Fibroblast of skin of right quadriceps (primary cell): ENCODE measurements around the gene EMB.
A peak's percentile ranks its signal among the peaks of the same experiment; 100 is the strongest.
"Not testable (repeated sequence)": the region's sequence is repeated elsewhere in the genome, so short reads cannot be mapped to it uniquely, and the experiment has no call there.

Source experiments
- DNase-seq: peaks from one replicate; pipeline ENCODE4 v3.0.0-alpha.2; 2013

Gene EMB, protein sequence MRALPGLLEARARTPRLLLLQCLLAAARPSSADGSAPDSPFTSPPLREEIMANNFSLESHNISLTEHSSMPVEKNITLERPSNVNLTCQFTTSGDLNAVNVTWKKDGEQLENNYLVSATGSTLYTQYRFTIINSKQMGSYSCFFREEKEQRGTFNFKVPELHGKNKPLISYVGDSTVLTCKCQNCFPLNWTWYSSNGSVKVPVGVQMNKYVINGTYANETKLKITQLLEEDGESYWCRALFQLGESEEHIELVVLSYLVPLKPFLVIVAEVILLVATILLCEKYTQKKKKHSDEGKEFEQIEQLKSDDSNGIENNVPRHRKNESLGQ

DNA sequence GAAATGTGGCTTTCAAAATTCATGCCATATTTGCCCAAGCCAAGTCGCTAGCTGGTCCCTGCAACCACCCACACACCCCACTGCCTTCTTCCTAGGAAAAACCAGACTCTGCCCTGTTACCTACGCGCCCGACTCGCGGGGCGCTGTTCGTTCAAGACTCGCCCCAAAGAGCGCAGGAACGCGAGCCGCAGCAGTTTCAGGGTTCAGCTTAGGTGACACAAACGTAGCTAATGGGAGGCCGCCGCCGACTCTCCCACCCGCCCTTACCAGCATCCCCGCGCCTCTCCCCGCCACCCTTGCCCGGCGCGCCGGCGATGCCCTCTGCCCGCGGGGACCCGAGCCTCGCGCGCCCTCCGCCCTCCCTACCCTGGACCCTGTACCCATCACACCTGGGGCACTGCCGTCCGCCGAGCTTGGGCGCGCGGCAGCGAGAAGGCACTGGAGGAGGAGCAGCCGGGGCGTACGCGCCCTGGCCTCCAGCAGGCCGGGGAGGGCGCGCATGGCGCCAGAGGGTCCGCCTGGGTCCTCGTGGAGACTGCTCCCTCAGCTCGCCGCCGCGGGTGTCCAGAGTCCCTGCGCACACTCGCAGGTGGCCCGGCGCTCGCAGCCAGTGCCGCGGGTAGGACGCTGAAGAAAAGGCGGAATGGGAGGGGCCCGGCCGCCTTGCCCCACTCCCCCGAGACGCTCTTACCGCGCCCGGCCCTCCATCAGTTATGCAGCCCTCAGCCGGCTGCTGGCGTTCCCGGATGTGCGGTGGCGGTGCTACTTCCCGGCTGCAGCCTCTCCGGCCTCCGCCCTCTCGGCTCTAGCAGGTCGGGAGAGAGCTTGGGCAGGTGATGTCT lies at the start of gene EMB:
Gene EMB (minus strand): TSS at position 638 of the 842 bp plus-strand sequence. CDS start 137 bp downstream, at position 501.
- peak; percentile 34 for DNase-seq

DNA sequence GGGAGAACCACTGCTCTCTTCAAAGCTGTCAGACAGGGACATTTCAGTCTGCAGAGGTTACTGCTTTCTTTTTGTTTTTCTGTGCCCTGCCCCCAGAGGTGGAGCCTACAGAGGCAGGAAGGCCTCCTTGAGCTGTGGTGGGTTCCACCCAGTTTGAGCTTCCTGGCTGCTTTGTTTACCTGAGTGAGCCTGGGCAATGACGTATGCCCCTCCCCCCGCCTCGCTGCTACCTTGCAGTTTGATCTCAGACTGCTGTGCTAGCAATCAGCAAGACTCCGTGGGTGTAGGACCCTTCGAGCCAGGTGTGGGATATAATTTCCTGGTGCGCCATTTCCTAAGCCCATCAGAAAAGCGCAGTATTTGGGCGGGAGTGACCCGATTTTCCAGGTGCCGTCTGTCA lies 48.4 kb upstream of the EMB start:
- not testable (repeated sequence) for DNase-seq

DNA sequence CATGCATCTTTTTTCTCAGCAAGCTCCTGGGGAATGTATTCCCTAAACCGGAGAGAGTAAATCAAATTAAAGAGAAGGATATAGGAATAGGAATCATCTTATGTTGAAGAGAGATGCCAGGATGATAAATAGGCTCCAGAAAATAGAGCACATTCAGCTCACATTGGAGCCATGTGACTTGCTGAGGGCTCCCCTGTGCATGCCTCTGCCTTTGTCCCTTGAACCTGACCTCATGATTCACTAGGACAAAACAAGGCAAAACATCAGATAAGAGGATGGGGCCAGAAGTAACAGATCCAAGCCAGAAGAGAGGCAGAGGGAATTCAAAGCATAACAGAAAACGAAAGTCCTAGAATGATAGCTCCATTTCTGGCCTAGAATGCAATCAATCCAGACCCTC lies 37.7 kb upstream of the EMB start:
- not testable (repeated sequence) for DNase-seq

DNA sequence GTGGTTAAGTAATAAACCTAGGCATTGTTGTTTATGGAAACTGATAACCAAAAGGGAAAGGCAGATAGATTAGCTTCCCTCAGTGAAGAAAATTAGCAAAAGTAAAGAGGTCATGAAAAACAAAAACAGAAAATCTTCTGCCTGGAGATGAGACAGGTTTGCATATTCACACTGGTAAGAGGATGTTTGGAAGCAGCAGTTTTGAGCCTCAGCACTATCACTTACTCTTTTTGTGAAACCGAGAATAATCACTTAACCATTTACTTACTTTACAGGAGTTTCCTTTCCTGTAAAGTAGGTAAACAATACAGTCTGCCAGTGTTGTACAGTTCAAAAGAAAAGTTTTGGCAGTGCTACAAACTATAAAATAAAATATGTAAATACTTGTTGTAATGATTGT lies 35.5 kb upstream of the EMB start:
- DNase-seq = no peak

DNA sequence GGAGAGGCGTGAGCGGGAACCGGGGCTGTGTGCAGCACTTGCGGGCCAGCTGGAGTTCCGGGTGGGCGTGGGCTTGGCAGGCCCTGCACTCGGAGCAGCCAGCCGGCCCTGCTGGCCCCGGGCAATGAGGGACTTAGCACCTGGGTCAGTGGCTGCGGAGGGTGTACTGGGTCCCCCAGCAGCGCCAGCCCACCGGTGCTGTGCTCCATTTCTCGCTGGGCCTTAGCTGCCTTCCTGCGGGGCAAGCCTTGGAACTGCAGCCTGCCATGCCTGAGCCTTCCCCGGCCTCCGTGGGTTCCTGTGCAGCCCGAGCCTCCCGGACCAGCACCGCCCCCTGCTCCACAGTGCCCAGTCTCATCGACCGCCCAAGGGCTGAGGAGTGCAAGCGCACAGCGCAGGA lies 23.9 kb upstream of the EMB start:
- not testable (repeated sequence) for DNase-seq

DNA sequence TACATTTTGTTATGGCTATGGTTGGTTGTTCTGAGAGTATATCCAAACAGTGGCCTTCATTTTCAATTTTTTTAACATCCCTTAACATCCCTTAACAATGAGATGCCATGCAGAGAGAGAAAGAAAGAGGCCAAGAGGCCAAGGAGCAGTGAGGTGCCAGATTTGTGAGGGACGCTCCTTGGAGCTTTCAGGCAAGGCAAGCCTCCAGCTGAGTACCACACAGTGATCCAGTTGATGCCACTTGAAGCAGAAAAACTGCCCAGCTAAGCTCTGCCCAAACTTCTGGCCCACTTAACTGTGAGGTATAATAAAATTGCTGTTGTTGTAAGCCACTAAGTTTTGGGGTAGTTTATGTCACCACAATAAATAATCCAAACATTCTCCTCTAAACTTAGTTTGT lies 22.6 kb upstream of the EMB start:
- DNase-seq = no peak

DNA sequence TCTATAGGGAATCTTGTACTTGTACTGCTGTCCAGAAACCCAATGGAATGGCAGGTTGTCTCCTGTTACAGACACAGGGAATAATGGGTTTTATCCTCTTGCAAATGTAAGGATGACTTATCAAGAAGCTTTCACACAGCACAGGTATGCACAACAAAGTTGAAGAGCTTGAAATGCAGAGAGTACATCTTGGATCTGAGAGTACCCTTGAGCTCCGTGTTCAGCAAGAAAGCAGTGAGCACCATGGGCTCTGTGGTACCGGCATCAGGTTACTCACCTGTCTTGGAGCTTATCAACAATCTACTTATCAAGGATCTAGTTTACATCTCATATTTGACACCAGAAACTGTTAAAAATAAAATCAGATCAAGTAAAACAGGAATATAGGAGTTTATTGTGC lies 22.0 kb upstream of the EMB start:
- DNase-seq = no peak

DNA sequence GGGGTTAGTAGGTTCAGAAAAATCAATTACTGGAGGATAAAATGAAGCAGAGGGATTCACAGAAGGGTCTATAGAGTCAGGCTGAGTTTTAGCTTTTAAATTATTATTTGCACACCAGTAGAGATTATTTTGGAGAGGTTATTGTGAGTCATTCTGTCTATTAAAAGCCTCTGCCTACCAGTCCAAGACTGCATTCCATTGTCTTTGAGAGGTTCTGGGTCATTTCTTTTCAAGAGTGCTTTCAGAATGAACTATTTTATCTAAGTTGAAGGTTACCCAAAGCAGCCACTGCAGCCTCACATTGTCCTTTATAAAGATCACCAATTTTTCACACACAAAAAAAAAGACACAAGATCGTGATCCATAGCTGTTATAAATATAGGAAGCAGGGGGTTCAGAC lies 21.5 kb upstream of the EMB start:
- DNase-seq = not testable (repeated sequence)

DNA sequence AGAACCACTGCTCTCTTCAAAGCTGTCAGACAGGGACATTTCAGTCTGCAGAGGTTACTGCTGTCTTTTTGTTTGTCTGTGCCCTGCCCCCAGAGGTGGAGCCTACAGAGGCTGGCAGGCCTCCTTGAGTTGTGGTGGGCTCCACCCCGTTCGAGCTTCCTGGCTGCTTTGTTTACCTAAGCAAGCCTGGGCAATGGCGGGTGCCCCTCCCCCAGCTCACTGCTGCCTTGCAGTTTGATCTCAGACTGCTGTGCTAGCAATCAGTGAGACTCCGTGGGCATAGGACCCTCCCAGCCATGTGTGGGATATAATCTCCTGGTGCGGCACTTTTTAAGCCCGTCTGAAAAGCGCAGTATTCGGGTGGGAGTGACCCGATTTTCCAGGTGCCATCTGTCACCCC lies 17.3 kb upstream of the EMB start:
- not testable (repeated sequence) for DNase-seq

DNA sequence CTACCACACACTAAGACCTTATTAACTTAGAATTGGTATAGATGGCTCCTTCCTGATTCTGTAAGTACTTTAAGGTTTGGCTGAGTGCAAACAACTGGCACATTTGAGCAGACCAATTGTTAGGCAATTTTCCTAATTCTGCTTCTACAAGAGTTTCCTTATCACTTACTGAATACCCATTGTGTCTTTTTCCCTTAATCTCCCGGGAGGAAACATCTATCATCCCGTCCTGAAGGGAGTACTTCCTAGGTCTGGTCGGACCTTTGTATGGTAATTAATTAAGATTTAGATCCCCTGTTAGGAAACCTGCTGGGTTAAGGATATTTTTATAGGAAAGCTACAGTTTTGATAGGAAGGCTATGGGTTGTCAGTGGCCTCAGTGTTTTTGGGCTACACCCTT lies 8.2 kb upstream of the EMB start:
- DNase-seq = not testable (repeated sequence)

DNA sequence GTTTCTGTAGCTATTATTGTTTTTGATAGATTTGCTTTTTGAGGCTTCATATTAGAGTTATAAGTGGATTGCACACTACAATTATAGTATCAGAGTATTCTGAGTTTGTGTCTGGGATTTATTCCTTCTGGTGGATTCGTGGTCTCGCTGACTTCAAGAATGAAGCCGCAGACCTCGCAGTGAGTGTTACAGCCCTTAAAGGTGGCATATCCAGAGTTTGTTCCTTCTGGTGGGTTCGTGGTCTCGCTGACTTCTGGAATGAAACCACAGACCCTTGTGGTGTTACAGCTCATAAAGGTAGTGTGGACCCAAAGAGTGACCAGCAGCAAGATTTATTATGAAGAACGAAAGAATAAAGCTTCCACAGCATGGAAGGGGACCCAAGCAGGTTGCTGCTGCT lies 6.9 kb upstream of the EMB start:
- DNase-seq = no peak

DNA sequence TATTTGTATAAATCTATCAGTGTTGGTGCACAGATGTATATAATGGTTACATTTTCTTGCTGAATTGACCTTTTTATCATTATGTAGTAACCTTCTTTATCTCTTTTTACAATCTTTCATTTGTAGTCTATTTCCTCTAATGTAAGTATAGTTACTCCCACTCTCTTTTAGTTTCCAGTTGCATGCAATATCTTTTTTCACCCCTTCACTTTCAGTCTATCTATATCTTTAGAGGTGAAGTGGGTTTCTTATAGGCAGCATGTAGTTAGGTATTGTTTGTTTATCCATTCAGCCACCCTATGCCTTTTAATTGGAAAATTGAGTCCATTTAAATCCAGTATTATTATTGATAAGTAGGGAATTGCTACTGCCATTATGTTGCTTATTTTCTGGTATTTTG lies 6.1 kb upstream of the EMB start:
- DNase-seq = no peak

DNA sequence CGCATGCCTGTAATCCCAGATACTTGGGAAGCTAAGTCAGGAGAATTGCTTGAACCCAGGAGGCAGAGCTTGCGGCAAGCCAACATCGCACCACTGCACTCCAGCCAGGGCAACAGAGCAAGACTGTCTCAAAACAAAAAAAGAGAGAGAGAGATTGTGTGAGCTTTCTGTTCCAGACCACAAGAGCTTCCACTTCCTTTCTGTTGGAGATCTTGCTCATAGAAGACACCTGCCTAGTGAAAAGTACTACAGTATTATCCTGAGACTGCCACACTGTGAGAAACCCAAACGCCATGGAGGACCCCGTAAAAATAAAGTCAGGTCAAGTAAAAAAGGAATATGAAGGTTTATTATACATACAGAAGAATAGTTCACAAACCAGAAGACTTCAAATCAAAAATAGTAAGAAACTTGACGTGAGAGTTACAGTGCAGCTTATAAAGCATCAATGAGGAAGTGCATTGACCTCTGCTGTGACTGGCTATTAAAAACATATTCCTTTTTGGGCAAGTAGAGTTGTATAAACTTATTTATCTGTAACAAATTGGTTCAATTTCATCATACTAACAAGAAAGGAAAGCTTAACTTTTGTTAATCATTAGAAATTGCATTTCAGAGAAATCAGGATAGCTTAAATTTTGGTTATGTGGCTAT lies 4.3 kb upstream of the EMB start:
- no peak for DNase-seq

DNA sequence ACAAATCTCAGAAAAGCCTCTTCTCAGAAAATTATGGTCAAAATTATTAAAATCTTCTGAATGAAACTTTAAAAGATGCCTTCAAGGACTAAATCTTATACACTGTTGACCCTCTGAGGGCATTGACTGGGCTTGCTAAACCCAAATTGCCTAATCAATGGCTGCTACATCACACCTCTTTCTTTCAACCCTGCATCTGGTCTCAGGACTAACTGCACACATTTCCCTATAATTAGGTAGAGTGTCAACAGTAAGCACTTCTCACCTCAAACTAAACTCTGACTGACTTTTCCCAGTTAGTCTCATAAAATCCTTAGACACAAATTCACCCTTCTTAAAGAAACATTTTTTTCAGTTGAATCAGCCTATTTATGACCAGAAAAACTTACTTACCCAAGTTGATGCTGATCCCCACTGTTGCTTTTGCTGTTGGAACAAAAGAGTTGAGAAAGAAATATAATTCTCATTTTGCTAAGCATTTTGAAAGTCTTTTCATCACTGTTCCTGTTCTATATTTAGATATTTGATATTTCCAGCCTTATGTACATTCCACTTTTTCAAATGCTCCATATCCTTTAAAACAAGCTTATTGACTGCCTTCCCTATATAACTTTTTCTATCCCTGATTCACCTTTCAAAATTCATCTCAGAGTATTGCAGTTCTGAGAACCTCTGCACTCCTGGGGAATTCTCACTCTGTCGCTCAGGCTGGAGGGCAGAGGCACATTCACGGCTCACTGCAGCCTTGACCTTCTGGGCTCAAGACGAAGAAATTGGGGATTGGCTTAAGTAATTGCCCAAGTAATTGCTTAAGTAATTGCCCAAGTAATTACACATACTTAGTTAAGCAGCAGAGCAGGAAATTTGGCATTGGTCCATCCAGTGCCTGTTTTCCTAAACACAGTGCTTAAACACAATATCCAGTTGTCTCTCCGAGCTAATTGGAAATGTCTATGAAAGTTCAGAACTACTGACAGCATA lies 1.8 kb upstream of the EMB start:
- DNase-seq = peak; percentile 9

DNA sequence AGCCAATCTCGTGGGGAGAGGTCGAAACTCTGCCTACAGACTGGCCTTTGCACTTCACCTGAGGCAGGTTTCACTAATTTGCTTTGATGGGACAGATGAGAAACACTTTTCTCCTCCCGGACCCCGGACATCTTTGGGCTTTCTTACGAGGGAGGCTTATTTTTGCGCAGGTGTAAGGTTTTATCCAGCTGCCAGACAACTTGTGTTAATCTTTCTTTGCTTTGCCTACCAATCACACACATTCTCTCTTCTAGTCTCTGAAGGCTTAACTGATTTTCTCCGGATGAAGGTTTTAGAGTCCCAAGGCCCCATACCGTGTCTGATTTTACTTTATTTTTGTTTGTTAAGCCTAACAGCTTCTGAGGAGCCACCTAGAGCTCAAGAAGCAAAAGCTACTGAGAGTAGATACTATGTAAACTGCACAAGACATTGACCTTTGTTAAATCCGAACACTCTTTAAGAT lies 436 bp upstream of the EMB start:
- DNase-seq = no peak

DNA sequence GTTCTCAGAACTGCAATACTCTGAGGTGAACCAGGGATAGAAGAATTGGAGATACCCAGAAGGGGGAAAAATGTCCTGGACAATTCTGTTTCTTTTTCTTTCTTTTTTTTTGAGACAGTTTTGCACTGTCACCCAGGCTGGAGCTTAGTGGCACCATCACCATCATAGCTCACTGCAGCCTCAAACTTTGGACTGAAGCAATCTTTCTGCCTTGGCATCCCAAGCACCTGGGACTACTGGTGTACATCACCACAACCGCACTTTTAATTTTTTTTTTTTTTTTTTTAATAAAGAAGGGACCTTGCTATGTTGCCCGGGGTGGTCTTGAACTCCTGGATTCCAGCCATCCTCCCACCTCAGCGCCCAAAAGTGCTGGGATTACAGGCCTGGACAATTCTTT lies 1.9 kb downstream of the EMB start:
- no peak for DNase-seq

DNA sequence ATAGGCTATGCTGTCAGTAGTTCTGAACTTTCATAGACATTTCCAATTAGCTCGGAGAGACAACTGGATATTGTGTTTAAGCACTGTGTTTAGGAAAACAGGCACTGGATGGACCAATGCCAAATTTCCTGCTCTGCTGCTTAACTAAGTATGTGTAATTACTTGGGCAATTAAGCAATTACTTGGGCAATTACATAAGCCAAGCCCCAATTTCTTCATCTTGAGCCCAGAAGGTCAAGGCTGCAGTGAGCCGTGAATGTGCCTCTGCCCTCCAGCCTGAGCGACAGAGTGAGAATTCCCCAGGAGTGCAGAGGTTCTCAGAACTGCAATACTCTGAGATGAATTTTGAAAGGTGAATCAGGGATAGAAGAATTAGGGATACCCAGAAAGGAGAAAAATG lies 3.0 kb downstream of the EMB start:
- DNase-seq = not testable (repeated sequence)

DNA sequence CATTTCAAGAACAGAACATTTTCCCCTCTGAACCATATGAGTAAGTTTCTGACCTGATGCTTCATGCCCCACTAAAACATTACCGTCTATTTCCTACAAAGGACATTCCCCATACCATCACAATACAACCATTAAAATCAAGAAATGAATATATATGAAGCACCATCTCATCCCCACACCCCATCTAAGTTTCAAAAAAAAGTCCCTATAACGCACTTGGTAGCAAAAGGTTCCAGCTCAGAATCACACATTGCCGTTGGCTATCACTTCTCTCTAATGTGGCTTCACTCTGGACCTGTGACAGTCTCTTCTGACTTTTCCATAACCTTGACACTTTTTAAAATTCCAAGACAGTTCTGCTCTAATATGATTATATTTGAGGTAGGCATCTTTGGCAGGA lies 5.9 kb downstream of the EMB start:
- no peak for DNase-seq

DNA sequence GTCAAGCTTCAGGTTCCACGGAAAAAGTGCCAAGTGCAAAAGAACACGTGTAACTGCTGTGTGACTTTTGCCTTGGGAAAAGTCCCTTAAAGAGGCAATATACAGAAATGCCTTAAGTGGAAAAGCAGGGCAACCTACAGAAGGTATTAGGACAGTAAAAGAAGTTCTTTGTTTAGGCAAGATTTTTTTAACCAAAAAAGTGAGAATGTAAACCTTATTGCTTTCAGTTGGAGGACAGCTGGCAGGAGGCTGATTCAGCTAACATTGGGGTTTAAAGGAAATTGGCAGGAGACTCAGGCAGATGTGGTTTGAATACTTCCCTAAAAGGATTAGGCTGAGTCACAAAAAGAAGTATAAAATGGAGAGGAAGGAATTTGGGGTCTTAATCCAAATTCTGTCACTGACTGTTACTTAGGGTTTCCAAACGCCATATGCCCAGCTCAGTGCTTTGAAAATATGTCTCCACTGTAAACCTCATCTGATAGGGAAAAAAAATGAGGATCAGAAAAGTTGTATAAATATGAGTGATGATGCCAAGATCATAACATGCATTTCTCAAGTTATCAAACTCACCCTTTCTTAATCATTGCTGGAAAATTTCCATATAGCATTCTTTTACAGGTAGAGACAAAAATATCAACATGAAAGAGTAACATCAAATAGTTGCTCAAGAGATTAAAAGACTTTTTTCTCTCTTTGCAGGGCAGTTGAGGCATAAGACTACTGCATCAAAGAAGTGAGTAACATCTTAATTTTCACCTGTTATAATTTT lies 9.8 kb downstream of the EMB start:
- peak; percentile 27 for DNase-seq

DNA sequence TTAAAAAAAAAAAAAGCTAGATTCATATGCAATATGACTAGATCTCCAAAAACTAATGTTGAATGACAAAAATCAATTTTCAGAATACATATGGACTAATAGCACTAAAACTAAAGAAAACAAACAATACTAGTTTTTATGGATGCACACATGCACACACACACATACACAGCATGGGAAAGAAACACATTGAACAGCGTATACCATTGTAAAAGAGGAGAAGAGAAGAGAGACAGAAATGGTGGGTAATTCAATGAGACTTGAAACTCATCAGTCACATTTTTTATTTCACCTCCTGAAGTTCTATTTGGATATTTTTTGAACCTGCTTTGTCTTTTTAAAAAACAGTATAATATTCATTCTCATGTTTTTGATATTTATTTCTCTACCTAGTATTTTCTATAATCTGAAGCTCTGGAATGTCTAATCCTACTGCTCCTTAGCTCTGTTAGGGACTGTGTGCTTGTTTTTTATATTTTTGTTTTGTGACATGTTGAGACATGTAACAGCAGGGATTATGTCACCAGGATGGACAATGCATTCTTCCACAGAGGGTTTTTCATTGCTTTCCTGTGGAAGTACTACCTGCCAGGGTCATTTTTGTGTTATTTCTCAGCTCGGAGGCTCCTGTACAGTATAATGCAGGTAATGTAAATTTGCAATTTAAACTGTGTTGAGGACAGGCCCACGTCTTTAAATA lies 17.8 kb downstream of the EMB start:
- DNase-seq = not testable (repeated sequence)
